NB4 (cell line): Measurements from ENCODE around the gene TRIM6.

Source experiments
- MYC ChIP-seq: IDR thresholded peaks from 2 replicates; pipeline ENCODE4 v1.6.1; 2011; ENCODE audit warnings: low read depth, low read length
- TF ChIP-seq, protein P1 (sequence below): IDR thresholded peaks from one replicate; pipeline ENCODE4 v1.5.1; 2012; ENCODE audit warnings: low read depth, low read length
- TF ChIP-seq, protein P2 (sequence below): IDR thresholded peaks from 2 replicates; pipeline ENCODE4 v1.6.1; 2011; ENCODE audit warnings: low read depth, low read length

DNA sequence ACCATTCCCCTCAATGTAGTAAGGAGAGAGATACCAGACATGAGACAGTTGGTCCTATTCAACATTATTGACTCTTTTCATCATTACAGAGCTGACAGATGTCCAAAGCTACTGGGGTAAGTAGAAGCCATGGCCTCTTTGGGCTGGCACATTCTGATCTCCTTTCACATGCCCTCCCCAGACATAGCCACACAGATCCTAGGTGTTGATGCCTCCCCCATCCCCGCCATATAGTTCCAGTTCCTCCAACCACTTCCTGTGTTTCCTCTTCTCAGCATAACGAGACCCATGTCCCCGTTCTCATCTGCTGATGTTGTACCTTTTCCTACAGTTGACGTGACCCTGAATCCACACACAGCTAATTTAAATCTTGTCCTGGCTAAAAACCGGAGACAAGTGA lies 14.0 kb downstream of the TRIM6 start:
- no peak for TF ChIP-seq MYC
- TF ChIP-seq, protein P1, sequence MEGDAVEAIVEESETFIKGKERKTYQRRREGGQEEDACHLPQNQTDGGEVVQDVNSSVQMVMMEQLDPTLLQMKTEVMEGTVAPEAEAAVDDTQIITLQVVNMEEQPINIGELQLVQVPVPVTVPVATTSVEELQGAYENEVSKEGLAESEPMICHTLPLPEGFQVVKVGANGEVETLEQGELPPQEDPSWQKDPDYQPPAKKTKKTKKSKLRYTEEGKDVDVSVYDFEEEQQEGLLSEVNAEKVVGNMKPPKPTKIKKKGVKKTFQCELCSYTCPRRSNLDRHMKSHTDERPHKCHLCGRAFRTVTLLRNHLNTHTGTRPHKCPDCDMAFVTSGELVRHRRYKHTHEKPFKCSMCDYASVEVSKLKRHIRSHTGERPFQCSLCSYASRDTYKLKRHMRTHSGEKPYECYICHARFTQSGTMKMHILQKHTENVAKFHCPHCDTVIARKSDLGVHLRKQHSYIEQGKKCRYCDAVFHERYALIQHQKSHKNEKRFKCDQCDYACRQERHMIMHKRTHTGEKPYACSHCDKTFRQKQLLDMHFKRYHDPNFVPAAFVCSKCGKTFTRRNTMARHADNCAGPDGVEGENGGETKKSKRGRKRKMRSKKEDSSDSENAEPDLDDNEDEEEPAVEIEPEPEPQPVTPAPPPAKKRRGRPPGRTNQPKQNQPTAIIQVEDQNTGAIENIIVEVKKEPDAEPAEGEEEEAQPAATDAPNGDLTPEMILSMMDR = no peak
- TF ChIP-seq, protein P2, sequence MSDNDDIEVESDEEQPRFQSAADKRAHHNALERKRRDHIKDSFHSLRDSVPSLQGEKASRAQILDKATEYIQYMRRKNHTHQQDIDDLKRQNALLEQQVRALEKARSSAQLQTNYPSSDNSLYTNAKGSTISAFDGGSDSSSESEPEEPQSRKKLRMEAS = no peak
